ENCODE results near the gene PLAC8. TPM values are rescaled to one million over a fixed set of nuclear protein-coding genes. Genes with fewer than 3 reads are reported as not detected.

PLAC8 gene
- total RNA-seq, 1 experiment from 2014 or later, result 1.6 TPM

GRCh38 chr4:83151651-83152050 is 37.1 kb upstream of the PLAC8 start:
- Histone ChIP-seq H3K27me3 (ENCODE audit: low read length) (no peaks in the 10 kb centered on the region), H3K27ac (ENCODE audit: low read length) (no peak overlapping the region), H3K9ac (ENCODE audit: low read length) (no peak overlapping the region), H3K9me3 (ENCODE audit: low read length) (no peaks in the 10 kb centered on the region), H3K4me1 (ENCODE audit: insufficient read depth, low read length) (no peaks in the 10 kb centered on the region), H3F3A (ENCODE audit: low read length, unreplicated experiment) (no peaks in the 10 kb centered on the region), H2AFZ (ENCODE audit: low read length) (no peak overlapping the region), H4K20me1 (ENCODE audit: low read length) (no peaks in the 10 kb centered on the region), H3K9me2 (replicated peaks; ENCODE audit: low read length) (no peaks in the 10 kb centered on the region), H3K36me3 (ENCODE audit: low read depth, low read length) (no peaks in the 10 kb centered on the region), H3K4me3 (ENCODE audit: low read length) (no peak overlapping the region), H3K4me2 (ENCODE audit: low read length) (no peak overlapping the region), H3K79me2 (ENCODE audit: low read length) (no peaks in the 10 kb centered on the region)
- TF ChIP-seq EZH2phosphoT487 (IDR thresholded peaks at IDR 0.05; ENCODE audit: borderline replicate concordance, low read length) (no peak), EZH2 (IDR thresholded peaks at IDR 0.05; ENCODE audit: low read length, unreplicated experiment) (no peak), CTCF (conservative IDR thresholded peaks at IDR 0.05; ENCODE audit: low read depth, low read length) (no peak)
- intact Hi-C loops (cut with micrococcal nuclease), result no loop called here
- BruUV-seq (replicated peaks), result no TSS peak
- DNase-seq (no peak), ATAC-seq (no peak)
- ChIA-PET POLR2A (ENCODE audit: unreplicated experiment) (no interaction called here), CTCF (no interaction called here)

- Histone ChIP-seq H3F3A (ENCODE audit: low read length, unreplicated experiment) (no peaks in the 10 kb centered on the region), H3K27me3 (ENCODE audit: low read length) (no peaks in the 10 kb centered on the region), H4K20me1 (ENCODE audit: low read length) (no peaks in the 10 kb centered on the region), H3K9ac (ENCODE audit: low read length) (no peak overlapping the region), H3K36me3 (ENCODE audit: low read depth, low read length) (no peaks in the 10 kb centered on the region), H3K79me2 (ENCODE audit: low read length) (no peaks in the 10 kb centered on the region), H3K27ac (ENCODE audit: low read length) (no peak overlapping the region), H3K4me1 (ENCODE audit: insufficient read depth, low read length) (no peaks in the 10 kb centered on the region), H3K9me3 (ENCODE audit: low read length) (no peaks in the 10 kb centered on the region), H2AFZ (ENCODE audit: low read length) (no peak overlapping the region), H3K9me2 (replicated peaks; ENCODE audit: low read length) (no peaks in the 10 kb centered on the region), H3K4me3 (ENCODE audit: low read length) (no peak overlapping the region), H3K4me2 (ENCODE audit: low read length) (no peak overlapping the region)
- TF ChIP-seq CTCF (conservative IDR thresholded peaks at IDR 0.05; ENCODE audit: low read depth, low read length), result no peak
- no peak for TF ChIP-seq EZH2 (IDR thresholded peaks at IDR 0.05; ENCODE audit: low read length, unreplicated experiment)
- no peak for TF ChIP-seq EZH2phosphoT487 (IDR thresholded peaks at IDR 0.05; ENCODE audit: borderline replicate concordance, low read length)
- no TSS peak for BruUV-seq (replicated peaks)
- peak; percentile 13 for DNase-seq
- intact Hi-C loops (cut with micrococcal nuclease), result no loop called here
- POLR2A ChIA-PET (ENCODE audit: unreplicated experiment), result no interaction called here
- peak; percentile 20 for ATAC-seq
- CTCF ChIA-PET, result no interaction called here
Measured at GRCh38 chr4:83150653-83151330, 36.3 kb upstream of the PLAC8 start.

- Histone ChIP-seq H4K20me1 (ENCODE audit: low read length) (no peaks in the 10 kb centered on the region), H3K4me1 (ENCODE audit: insufficient read depth, low read length) (no peaks in the 10 kb centered on the region), H3K36me3 (ENCODE audit: low read depth, low read length) (no peaks in the 10 kb centered on the region), H2AFZ (ENCODE audit: low read length) (no peak overlapping the region), H3K9ac (ENCODE audit: low read length) (no peak overlapping the region), H3K79me2 (ENCODE audit: low read length) (no peaks in the 10 kb centered on the region), H3F3A (ENCODE audit: low read length, unreplicated experiment) (no peaks in the 10 kb centered on the region), H3K9me2 (replicated peaks; ENCODE audit: low read length) (no peaks in the 10 kb centered on the region), H3K9me3 (ENCODE audit: low read length) (no peaks in the 10 kb centered on the region), H3K4me2 (ENCODE audit: low read length) (no peak overlapping the region), H3K27me3 (ENCODE audit: low read length) (no peaks in the 10 kb centered on the region), H3K27ac (ENCODE audit: low read length) (no peak overlapping the region), H3K4me3 (ENCODE audit: low read length) (no peak overlapping the region)
- intact Hi-C loops (cut with micrococcal nuclease), result no loop called here
- POLR2A ChIA-PET (ENCODE audit: unreplicated experiment), result no interaction called here
- DNase-seq, result no peak
- TF ChIP-seq EZH2phosphoT487 (IDR thresholded peaks at IDR 0.05; ENCODE audit: borderline replicate concordance, low read length) (no peak), CTCF (conservative IDR thresholded peaks at IDR 0.05; ENCODE audit: low read depth, low read length) (no peak), EZH2 (IDR thresholded peaks at IDR 0.05; ENCODE audit: low read length, unreplicated experiment) (no peak)
- no peak for ATAC-seq
- no TSS peak for BruUV-seq (replicated peaks)
- CTCF ChIA-PET, result no interaction called here
Measured at GRCh38 chr4:83149865-83150652, 35.5 kb upstream of the PLAC8 start.
